ENCODE data around the gene RSU1. TPM values are rescaled to one million over a fixed set of nuclear protein-coding genes. Genes with fewer than 3 reads are reported as not detected.

The RSU1 gene
- total RNA-seq, 2 donors from 2014 or later = 21.4 to 28.3 TPM

- TF ChIP-seq CTCF (IDR thresholded peaks at IDR 0.05) = no peak
- no peak for TF ChIP-seq POLR2A (IDR thresholded peaks at IDR 0.05)
- Histone ChIP-seq H3K9me3 (no peaks in the 10 kb centered on the region), H3K27me3 (no peaks in the 10 kb centered on the region), H3K4me1 (no peaks in the 10 kb centered on the region), H3K4me3 (no peak overlapping the region), H3K27ac (no peak overlapping the region), H3K36me3 (replicated peaks in 1 of 2; ENCODE audit: insufficient read depth in 1 of 2, low read depth in 2 of 2) (no peaks in the 10 kb centered on the region)
- intact Hi-C loops (cut with DNase I) = no loop called here
- no peak for ATAC-seq
- DNase-seq = no peak
- 83 to 98% methylated on average over 7 of the region's 7 CpGs for WGBS, 2 donors
Measured at GRCh38 chr10:16663444-16663843, 153.8 kb downstream of the RSU1 start.

GRCh38 chr10:16662923-16663322 lies 154.3 kb downstream of the RSU1 start:
- no peaks in the 10 kb centered on the region for H3K36me3 ChIP-seq (replicated peaks in 1 of 2; ENCODE audit: insufficient read depth in 1 of 2, low read depth in 2 of 2)
- ATAC-seq (no peak), DNase-seq (no peak)
- H3K27ac ChIP-seq = no peak overlapping the region
- H3K27me3 ChIP-seq = no peaks in the 10 kb centered on the region
- intact Hi-C loops (cut with DNase I) = no loop called here
- no peaks in the 10 kb centered on the region for H3K9me3 ChIP-seq
- TF ChIP-seq POLR2A (IDR thresholded peaks at IDR 0.05) (no peak), CTCF (IDR thresholded peaks at IDR 0.05) (no peak)
- WGBS, 2 donors = 92 to 94% methylated on average over 7 of the region's 7 CpGs
- H3K4me3 ChIP-seq = no peak overlapping the region
- H3K4me1 ChIP-seq = no peaks in the 10 kb centered on the region

GRCh38 chr10:16656895-16657294 lies 160.3 kb downstream of the RSU1 start:
- intact Hi-C loops (cut with DNase I) = no loop called here
- no peaks in the 10 kb centered on the region for H3K4me1 ChIP-seq
- H3K27me3 ChIP-seq = no peaks in the 10 kb centered on the region
- H3K27ac ChIP-seq = no peak overlapping the region
- no peak for TF ChIP-seq CTCF (IDR thresholded peaks at IDR 0.05)
- no peak for TF ChIP-seq POLR2A (IDR thresholded peaks at IDR 0.05)
- H3K9me3 ChIP-seq = no peaks in the 10 kb centered on the region
- H3K36me3 ChIP-seq (replicated peaks in 1 of 2; ENCODE audit: insufficient read depth in 1 of 2, low read depth in 2 of 2) = no peaks in the 10 kb centered on the region
- no peak overlapping the region for H3K4me3 ChIP-seq
- ATAC-seq (no peak), DNase-seq (no peak)
- WGBS, 2 donors = 55 to 60% methylated on average over 3 of the region's 3 CpGs

- no peaks in the 10 kb centered on the region for H3K36me3 ChIP-seq (replicated peaks in 1 of 2; ENCODE audit: insufficient read depth in 1 of 2, low read depth in 2 of 2)
- H3K27ac ChIP-seq = no peak overlapping the region
- H3K9me3 ChIP-seq = no peaks in the 10 kb centered on the region
- H3K27me3 ChIP-seq = no peaks in the 10 kb centered on the region
- no peak for ATAC-seq
- H3K4me3 ChIP-seq = no peak overlapping the region
- intact Hi-C loops (cut with DNase I) = no loop called here
- 87 to 93% methylated on average over 4 of the region's 4 CpGs for WGBS, 2 donors
- DNase-seq = no peak
- no peaks in the 10 kb centered on the region for H3K4me1 ChIP-seq
- TF ChIP-seq POLR2A (IDR thresholded peaks at IDR 0.05) = no peak
Measured at GRCh38 chr10:16653224-16653623, 164.0 kb downstream of the RSU1 start.

GRCh38 chr10:16652154-16652553 lies 165.1 kb downstream of the RSU1 start:
- no peak overlapping the region for H3K27ac ChIP-seq
- WGBS, 2 donors = 85 to 92% methylated on average over 5 of the region's 5 CpGs
- no peaks in the 10 kb centered on the region for H3K9me3 ChIP-seq
- no peak for ATAC-seq
- no peak for DNase-seq
- H3K4me1 ChIP-seq = no peaks in the 10 kb centered on the region
- no peak for TF ChIP-seq CTCF (IDR thresholded peaks at IDR 0.05)
- TF ChIP-seq POLR2A (IDR thresholded peaks at IDR 0.05) = no peak
- H3K36me3 ChIP-seq (replicated peaks in 1 of 2; ENCODE audit: insufficient read depth in 1 of 2, low read depth in 2 of 2) = no peaks in the 10 kb centered on the region
- intact Hi-C loops (cut with DNase I) = no loop called here
- H3K27me3 ChIP-seq = no peaks in the 10 kb centered on the region
- no peak overlapping the region for H3K4me3 ChIP-seq
